IMR-90 (cell line): Measurements from ENCODE around the gene SKIC8. TPM values are rescaled to one million over a fixed set of nuclear protein-coding genes. Genes with fewer than 3 reads are reported as not detected.

Experiments
- ATAC-seq: fragments of 200-7000 bp; cut with Tn5 transposase; 2 replicates; pipeline ENCODE4 v1.9.1; 2020; ENCODE audit warnings: low read depth, mild to moderate bottlenecking, moderate library complexity
- BruUV-seq: library from RNA; stranded (reverse); fragments of 400-500 nt; replicated peaks from 2 replicates; lab custom pipeline; 2021; lab: Mats Ljungman, UMichigan
- CTCF ChIA-PET: fragments of 300-600 bp; formaldehyde crosslinking; extraction: SDS; loops from one replicate; lab custom pipeline; 2021; ENCODE audit warnings: antibody characterized with exemption; lab: Yijun Ruan, JAX
- POLR2A ChIA-PET: fragments of 300-600 bp; sonication (Branson Sonifier 250); formaldehyde crosslinking; loops from one replicate; lab custom pipeline; 2022; ENCODE audit warnings: antibody characterized with exemption; ENCODE audit not compliant: unreplicated experiment; lab: Charles Lee
- DNase-seq: peaks from one replicate; pipeline ENCODE4 v3.0.0; 2013
- H2AFZ ChIP-seq: replicated peaks from 2 replicates; pipeline ENCODE3; 2013; ENCODE audit warnings: low read length, mild to moderate bottlenecking; ENCODE audit not compliant: poor library complexity
- H2AK5ac ChIP-seq: 2 replicates; pipeline ENCODE4 v1.6.1; 2013; ENCODE audit warnings: low read depth, low read length, inconsistent platforms
- H2AK9ac ChIP-seq: replicated peaks from 2 replicates; pipeline ENCODE3; 2013; ENCODE audit warnings: mild to moderate bottlenecking, low read depth, low read length, moderate library complexity; ENCODE audit not compliant: poor library complexity
- H2BK120ac ChIP-seq: 2 replicates; pipeline ENCODE4 v1.6.1; 2013; ENCODE audit warnings: low read depth, low read length, inconsistent platforms
- H2BK15ac ChIP-seq: 3 replicates; pipeline ENCODE4 v1.6.1; 2013; ENCODE audit warnings: low read depth, low read length, inconsistent platforms
- H2BK20ac ChIP-seq: 2 replicates; pipeline ENCODE4 v1.6.1; 2013; ENCODE audit warnings: low read depth, mild to moderate bottlenecking, inconsistent platforms, low read length, moderate library complexity
- H2BK5ac ChIP-seq: 2 replicates; pipeline ENCODE4 v1.6.1; 2013; ENCODE audit warnings: mild to moderate bottlenecking, low read depth, low read length, inconsistent platforms; ENCODE audit not compliant: poor library complexity, severe bottlenecking
- H3K14ac ChIP-seq: replicated peaks from 2 replicates; pipeline ENCODE4 v1.6.1; 2013; ENCODE audit warnings: low read depth, low read length, inconsistent platforms
- H3K18ac ChIP-seq: 2 replicates; pipeline ENCODE4 v1.6.1; 2013; ENCODE audit warnings: low read depth, low read length, control low read depth
- H3K23ac ChIP-seq: 2 replicates; pipeline ENCODE4 v1.6.1; 2013; ENCODE audit warnings: low read depth, low read length, inconsistent platforms
- H3K27ac ChIP-seq: 2 replicates; pipeline ENCODE4 v1.5.1; 2013; ENCODE audit warnings: mild to moderate bottlenecking, control low read depth, low read length; ENCODE audit not compliant: insufficient read depth
- H3K27me3 ChIP-seq: 2 replicates; pipeline ENCODE4 v1.6.1; 2013; ENCODE audit warnings: low read length; ENCODE audit not compliant: control insufficient read depth, insufficient read depth
- H3K36me3 ChIP-seq: 2 replicates; pipeline ENCODE4 v1.6.1; 2013; ENCODE audit warnings: low read length, mixed read lengths; ENCODE audit not compliant: control insufficient read depth, insufficient read depth
- H3K4ac ChIP-seq: 2 replicates; pipeline ENCODE4 v1.6.1; 2013; ENCODE audit warnings: low read depth, low read length, inconsistent platforms
- H3K4me1 ChIP-seq: 2 replicates; pipeline ENCODE4 v1.6.1; 2013; ENCODE audit warnings: low read length, mixed read lengths; ENCODE audit not compliant: control insufficient read depth, insufficient read depth
- H3K4me2 ChIP-seq: 2 replicates; pipeline ENCODE4 v1.6.1; 2013; ENCODE audit warnings: low read depth, mild to moderate bottlenecking, control low read depth, low read length, moderate library complexity
- H3K4me3 ChIP-seq: 2 replicates; pipeline ENCODE4 v1.5.1; 2013; ENCODE audit warnings: low read depth, mild to moderate bottlenecking, control low read depth, low read length, moderate library complexity; ENCODE audit not compliant: insufficient read depth
- H3K56ac ChIP-seq: 2 replicates; pipeline ENCODE4 v1.6.1; 2013; ENCODE audit warnings: low read length, inconsistent platforms; ENCODE audit not compliant: insufficient read depth; ENCODE audit errors: extremely low read depth
- H3K79me1 ChIP-seq, 2 experiments: 2 replicates each; pipeline ENCODE4 v1.6.1; 2013; ENCODE audit warnings: low read length in 2 of 2, inconsistent platforms in 1 of 2, low read depth in 1 of 2
- H3K9ac ChIP-seq: 2 replicates; pipeline ENCODE4 v1.6.1; 2013; ENCODE audit warnings: low read depth, low read length, control low read depth
- H3K9me1 ChIP-seq: 2 replicates; pipeline ENCODE4 v1.6.1; 2013; ENCODE audit warnings: low read length, inconsistent platforms; ENCODE audit not compliant: insufficient read depth
- H3K9me3 ChIP-seq: 2 replicates; pipeline ENCODE4 v1.6.1; 2013; ENCODE audit warnings: low read length; ENCODE audit not compliant: control insufficient read depth, insufficient read depth
- H4K20me1 ChIP-seq: 2 replicates; pipeline ENCODE4 v1.6.1; 2013; ENCODE audit warnings: low read length, inconsistent platforms; ENCODE audit not compliant: insufficient read depth
- H4K5ac ChIP-seq: 2 replicates; pipeline ENCODE4 v1.6.1; 2013; ENCODE audit warnings: mild to moderate bottlenecking, low read depth, low read length, control low read depth
- H4K8ac ChIP-seq, 2 experiments: 2 replicates each; pipeline ENCODE4 v1.6.1; 2013; ENCODE audit warnings: low read depth in 2 of 2, low read length in 2 of 2, control low read depth in 1 of 2, inconsistent platforms in 1 of 2
- H4K91ac ChIP-seq: 2 replicates; pipeline ENCODE4 v1.6.1; 2013; ENCODE audit warnings: low read depth, low read length, inconsistent platforms; ENCODE audit not compliant: insufficient read depth
- BHLHE40 ChIP-seq: fragments of 150-350 bp; IDR thresholded peaks from 2 replicates; pipeline ENCODE4 v1.6.1; 2016; ENCODE audit warnings: mild to moderate bottlenecking, low read depth, low read length
- CEBPB ChIP-seq: IDR thresholded peaks from 2 replicates; pipeline ENCODE4 v1.6.1; 2012; ENCODE audit warnings: low read depth, low read length, improper control_type of control experiment
- CHD1 ChIP-seq: IDR thresholded peaks from 2 replicates; pipeline ENCODE4 v1.6.1; 2012; ENCODE audit warnings: low read depth, low read length, improper control_type of control experiment
- ELK1 ChIP-seq: fragments of 150-350 bp; IDR thresholded peaks from 2 replicates; pipeline ENCODE4 v1.6.1; 2016; ENCODE audit warnings: low read depth, mild to moderate bottlenecking, low read length, moderate library complexity, borderline replicate concordance
- MAFK ChIP-seq: IDR thresholded peaks from 2 replicates; pipeline ENCODE4 v1.6.1; 2012; ENCODE audit warnings: low read depth, low read length, improper control_type of control experiment
- NFE2L2 ChIP-seq: fragments of 150-350 bp; IDR thresholded peaks from 2 replicates; pipeline ENCODE4 v1.6.1; 2016; ENCODE audit warnings: low read depth, mild to moderate bottlenecking, low read length
- RAD21 ChIP-seq: IDR thresholded peaks from 2 replicates; pipeline ENCODE4 v1.6.1; 2012; ENCODE audit warnings: low read length, improper control_type of control experiment
- RCOR1 ChIP-seq: IDR thresholded peaks from 2 replicates; pipeline ENCODE4 v1.6.1; 2012; ENCODE audit warnings: mild to moderate bottlenecking, low read length, improper control_type of control experiment; ENCODE audit not compliant: insufficient replicate concordance
- SMC3 ChIP-seq: fragments of 150-350 bp; IDR thresholded peaks from 2 replicates; pipeline ENCODE4 v1.6.1; 2016; ENCODE audit warnings: low read depth, mild to moderate bottlenecking, antibody characterized with exemption, low read length, moderate library complexity
- WGBS, 2 experiments: methylation state at CpG; one replicate each; pipeline versions ENCODE4 v1.1.5 to v1.1.7; 2013; ENCODE audit warnings: missing lambda C conversion rate in 2 of 2; ENCODE audit not compliant: insufficient read length in 1 of 2; ENCODE audit errors: extremely low coverage in 2 of 2; 5-methylcytosine and 5-hydroxymethylcytosine counted together
- dilution Hi-C: fragments of 300-500 bp; cut with HindIII; formaldehyde crosslinking; loops from one replicate; pipeline ENCODE4 v1.14.3; 2018; ENCODE audit warnings: low sequenced_read_pairs; ENCODE audit not compliant: unreplicated experiment
- in situ Hi-C: fragments of 300-500 bp; cut with MboI; formaldehyde crosslinking; loops from 3 replicates; pipeline ENCODE4 v1.14.3; 2019; ENCODE audit warnings: low sequenced_read_pairs, inconsistent platforms, mixed read lengths
- intact Hi-C: fragments of 100-400 bp; cut with micrococcal nuclease; formaldehyde crosslinking; loops from 2 replicates; pipeline ENCODE4 v1.10.0; 2022
- polyA plus RNA-seq, 3 experiments: library from polyadenylated mRNA; depleted of rRNA; stranded (reverse); fragments of >200 nt; gene quantifications; 2 replicates each; pipeline ENCODE4 v1.2.3, GENCODE V29; 2012; ENCODE audit warnings: low replicate concordance in 1 of 3
- total RNA-seq: library from RNA; depleted of rRNA; stranded (reverse); fragments of >200 nt; gene quantifications from 2 replicates; pipeline ENCODE4 v1.2.3, GENCODE V29; 2012
- TF ChIP-seq, protein P1 (sequence below): conservative IDR thresholded peaks from 2 replicates; pipeline ENCODE4 v1.5.1; 2012; ENCODE audit warnings: mild to moderate bottlenecking, low read depth, low read length, improper control_type of control experiment
- TF ChIP-seq, protein P2 (sequence below): fragments of 150-350 bp; IDR thresholded peaks from 2 replicates; pipeline ENCODE4 v1.6.1; 2017; ENCODE audit warnings: mild to moderate bottlenecking, antibody characterized with exemption, low read length, low read depth

Gene SKIC8
- total and polyA plus RNA-seq, 2 of the 4 experiments (the other 2 are of a cell fraction): 72.2 to 124 TPM

DNA sequence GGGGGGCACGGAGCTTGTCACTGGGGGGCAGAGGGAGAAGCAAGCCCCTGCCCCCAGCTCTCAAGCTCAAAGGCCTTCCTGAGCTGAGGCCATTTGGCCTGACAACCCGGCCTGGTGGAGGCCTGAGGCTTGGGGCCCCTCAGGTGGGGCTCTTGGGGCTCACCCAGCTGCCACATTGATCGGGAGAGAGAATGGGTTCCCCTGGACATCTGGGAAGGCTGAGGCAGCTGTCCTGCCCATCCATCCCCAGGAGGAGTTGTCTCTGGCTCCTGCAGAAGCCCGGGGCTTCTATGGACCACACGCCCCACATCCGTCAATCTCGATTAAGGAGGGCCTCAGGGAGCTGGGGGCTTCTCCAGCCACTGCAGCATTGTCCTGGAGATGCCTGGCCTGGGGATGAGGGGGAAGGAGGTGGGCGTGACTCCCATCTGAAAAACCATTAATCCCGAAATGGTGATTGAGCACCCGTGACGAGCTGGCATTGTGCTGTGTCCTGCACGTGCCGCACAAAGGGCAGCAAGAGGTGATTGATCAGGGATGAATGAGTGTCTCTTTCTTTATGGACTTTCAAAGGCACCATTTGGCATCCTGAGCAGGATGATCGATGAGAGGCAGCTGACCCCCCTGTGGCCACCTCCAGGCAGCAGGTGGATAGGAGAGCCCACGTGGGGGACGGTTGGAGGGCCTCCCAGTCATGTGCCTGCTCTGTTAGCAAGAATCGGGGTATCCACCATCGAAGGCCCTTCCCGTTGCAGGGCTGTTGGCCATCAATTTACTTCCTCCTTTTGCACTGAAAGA is 23.5 kb upstream of the SKIC8 start:
- Histone ChIP-seq H3K18ac (no peak overlapping the region), H3K9me1 (peaks cover 14% of the 10 kb centered on the region), H2BK5ac (no peak overlapping the region), H3K79me1 (no peaks in the 10 kb centered on the region), H3K36me3 (no peaks in the 10 kb centered on the region), H4K8ac (peak overlapping the region; percentile 44 to 77), H3K56ac (no peak overlapping the region), H3K4me1 (peaks cover 4% of the 10 kb centered on the region; the same call in 1 of the 2 replicates), H3K14ac (0 out of 2 replicates have a peak overlapping the region, but pooled peaks have one; percentile 14), H4K5ac (no peak overlapping the region), H3K27me3 (peaks cover 20% of the 10 kb centered on the region; the same call in 1 of the 2 replicates), H4K20me1 (no peaks in the 10 kb centered on the region), H3K4me2 (no peak overlapping the region), H3K27ac (no peak overlapping the region), H2AK5ac (no peak overlapping the region), H2AFZ (peak overlapping the region; percentile 87), H3K9me3 (no peaks in the 10 kb centered on the region), H2BK15ac (no peak overlapping the region), H3K4me3 (no peak overlapping the region), H3K9ac (no peak overlapping the region), H2BK120ac (0 out of 2 replicates have a peak overlapping the region, but pooled peaks have one; percentile 19), H2AK9ac (no peak overlapping the region), H4K91ac (no peak overlapping the region; the same call in 1 of the 2 replicates), H3K4ac (0 out of 2 replicates have a peak overlapping the region, but pooled peaks have one; percentile 56), H2BK20ac (no peak overlapping the region), H3K23ac (no peak overlapping the region)
- BruUV-seq: no TSS peak
- intact Hi-C loops: no loop called here
- ATAC-seq: no peak
- DNase-seq: no peak
- in situ Hi-C loops: no loop called here
- TF ChIP-seq NFE2L2 (no peak), RAD21 (no peak), MAFK (no peak), CEBPB (no peak), RCOR1 (no peak), SMC3 (no peak), BHLHE40 (no peak), ELK1 (no peak), CHD1 (no peak)
- TF ChIP-seq, protein P1, sequence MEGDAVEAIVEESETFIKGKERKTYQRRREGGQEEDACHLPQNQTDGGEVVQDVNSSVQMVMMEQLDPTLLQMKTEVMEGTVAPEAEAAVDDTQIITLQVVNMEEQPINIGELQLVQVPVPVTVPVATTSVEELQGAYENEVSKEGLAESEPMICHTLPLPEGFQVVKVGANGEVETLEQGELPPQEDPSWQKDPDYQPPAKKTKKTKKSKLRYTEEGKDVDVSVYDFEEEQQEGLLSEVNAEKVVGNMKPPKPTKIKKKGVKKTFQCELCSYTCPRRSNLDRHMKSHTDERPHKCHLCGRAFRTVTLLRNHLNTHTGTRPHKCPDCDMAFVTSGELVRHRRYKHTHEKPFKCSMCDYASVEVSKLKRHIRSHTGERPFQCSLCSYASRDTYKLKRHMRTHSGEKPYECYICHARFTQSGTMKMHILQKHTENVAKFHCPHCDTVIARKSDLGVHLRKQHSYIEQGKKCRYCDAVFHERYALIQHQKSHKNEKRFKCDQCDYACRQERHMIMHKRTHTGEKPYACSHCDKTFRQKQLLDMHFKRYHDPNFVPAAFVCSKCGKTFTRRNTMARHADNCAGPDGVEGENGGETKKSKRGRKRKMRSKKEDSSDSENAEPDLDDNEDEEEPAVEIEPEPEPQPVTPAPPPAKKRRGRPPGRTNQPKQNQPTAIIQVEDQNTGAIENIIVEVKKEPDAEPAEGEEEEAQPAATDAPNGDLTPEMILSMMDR: no peak
- TF ChIP-seq, protein P2, sequence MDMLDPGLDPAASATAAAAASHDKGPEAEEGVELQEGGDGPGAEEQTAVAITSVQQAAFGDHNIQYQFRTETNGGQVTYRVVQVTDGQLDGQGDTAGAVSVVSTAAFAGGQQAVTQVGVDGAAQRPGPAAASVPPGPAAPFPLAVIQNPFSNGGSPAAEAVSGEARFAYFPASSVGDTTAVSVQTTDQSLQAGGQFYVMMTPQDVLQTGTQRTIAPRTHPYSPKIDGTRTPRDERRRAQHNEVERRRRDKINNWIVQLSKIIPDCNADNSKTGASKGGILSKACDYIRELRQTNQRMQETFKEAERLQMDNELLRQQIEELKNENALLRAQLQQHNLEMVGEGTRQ: no peak
- POLR2A ChIA-PET: no interaction called here
- 79% methylated on average over 8 of the region's 19 CpGs; no CpG with 5 or more reads in 1 of the 2 experiments for WGBS, 2 experiments
- dilution Hi-C loops: no loop called here
- CTCF ChIA-PET: no interaction called here
